Glomerular endothelial cell (primary cell): Measurements from ENCODE around the gene UQCR11. TPM values are rescaled to one million over a fixed set of nuclear protein-coding genes. Genes with fewer than 3 reads are reported as not detected.

Source experiments
- DNase-seq: peaks from one replicate; pipeline ENCODE4 v3.0.0-alpha.2; 2011; ENCODE audit warnings: low read depth, low spot score; ENCODE audit errors: extremely low read depth
- total RNA-seq: library from RNA; depleted of rRNA; stranded (reverse); fragments of >200 nt; gene quantifications from 2 replicates; pipeline ENCODE4 v1.2.3, GENCODE V29; 2015

The UQCR11 gene
- total RNA-seq, 1 donor from 2014 or later = 63.1 TPM

GRCh38 chr19:1636325-1637236, 31.3 kb upstream of the UQCR11 start:
- no peak for DNase-seq

- no peak for DNase-seq
Measured at GRCh38 chr19:1634938-1635243, 29.6 kb upstream of the UQCR11 start.

DNA sequence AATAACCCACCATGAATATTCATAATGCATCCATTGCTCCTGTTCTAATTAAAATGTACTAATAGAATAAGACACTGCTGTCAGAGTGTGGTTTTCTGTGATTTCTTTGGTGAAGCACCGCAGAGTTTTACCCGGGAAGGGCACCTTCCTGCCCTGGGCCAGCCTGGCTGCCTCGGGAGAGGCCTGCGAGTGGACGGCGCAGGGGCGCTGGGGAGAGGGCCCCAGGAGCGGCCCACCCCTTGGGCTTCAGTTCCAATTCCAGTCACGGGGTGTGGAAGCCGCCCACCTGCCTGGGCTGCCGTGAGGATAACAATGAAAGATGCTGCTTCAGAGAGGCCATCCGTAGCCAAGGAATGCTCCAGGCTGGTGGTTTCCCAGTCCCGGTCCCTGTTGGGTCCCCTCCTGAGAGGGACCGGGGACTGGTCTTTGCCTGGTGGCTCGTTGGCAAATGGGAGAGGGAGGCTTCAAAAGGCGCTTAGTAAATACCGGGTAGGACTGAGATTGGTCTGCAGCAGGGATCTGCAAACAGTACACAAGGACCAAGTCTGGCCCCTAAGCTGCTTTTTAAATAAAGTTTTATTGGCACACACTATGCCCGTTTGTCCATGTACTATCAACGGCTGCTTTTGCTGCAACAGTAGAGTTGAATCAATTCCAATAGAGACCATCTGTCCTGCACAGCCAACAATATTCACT, 29.1 kb upstream of the UQCR11 start:
- DNase-seq = no peak

- no peak for DNase-seq
Measured at GRCh38 chr19:1633269-1633826, 28.1 kb upstream of the UQCR11 start.

- no peak for DNase-seq
Measured at GRCh38 chr19:1632462-1633268, 27.4 kb upstream of the UQCR11 start.

DNA sequence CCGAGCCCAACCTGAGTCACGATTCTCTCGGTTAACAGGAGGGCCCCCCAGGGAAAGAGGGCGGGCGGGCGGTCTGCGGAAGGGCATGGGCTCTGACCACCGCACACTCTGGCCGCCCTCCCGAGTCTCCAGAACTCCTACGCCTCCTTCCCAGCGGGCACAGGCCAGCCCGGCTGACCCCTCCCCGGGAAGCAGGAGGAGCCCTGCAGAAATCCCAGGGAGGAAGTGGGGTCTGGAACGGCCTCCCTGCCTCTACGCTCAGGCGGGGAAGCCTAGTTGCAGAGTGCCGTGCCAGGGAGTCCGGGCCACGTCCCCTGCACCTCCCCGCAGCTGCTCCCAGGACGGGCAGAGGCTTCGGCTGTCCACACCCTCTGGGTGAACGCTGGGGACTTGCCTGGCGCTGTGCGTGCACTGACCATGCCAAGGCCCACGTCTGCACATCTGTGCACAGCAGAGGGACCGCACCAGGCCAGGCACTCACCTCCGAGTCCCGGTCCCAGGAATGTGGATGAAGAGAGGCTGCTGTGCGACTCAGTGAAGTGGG, 26.4 kb upstream of the UQCR11 start:
- DNase-seq = no peak

- no peak for DNase-seq
Measured at GRCh38 chr19:1630811-1631210, 25.5 kb upstream of the UQCR11 start.

GRCh38 chr19:1630012-1630411, 24.8 kb upstream of the UQCR11 start:
- no peak for DNase-seq

GRCh38 chr19:1629256-1629808, 24.1 kb upstream of the UQCR11 start:
- DNase-seq = no peak

- DNase-seq = no peak
Measured at GRCh38 chr19:1627194-1627593, 21.9 kb upstream of the UQCR11 start.

- DNase-seq = no peak
Measured at GRCh38 chr19:1626417-1627010, 21.3 kb upstream of the UQCR11 start.

DNA sequence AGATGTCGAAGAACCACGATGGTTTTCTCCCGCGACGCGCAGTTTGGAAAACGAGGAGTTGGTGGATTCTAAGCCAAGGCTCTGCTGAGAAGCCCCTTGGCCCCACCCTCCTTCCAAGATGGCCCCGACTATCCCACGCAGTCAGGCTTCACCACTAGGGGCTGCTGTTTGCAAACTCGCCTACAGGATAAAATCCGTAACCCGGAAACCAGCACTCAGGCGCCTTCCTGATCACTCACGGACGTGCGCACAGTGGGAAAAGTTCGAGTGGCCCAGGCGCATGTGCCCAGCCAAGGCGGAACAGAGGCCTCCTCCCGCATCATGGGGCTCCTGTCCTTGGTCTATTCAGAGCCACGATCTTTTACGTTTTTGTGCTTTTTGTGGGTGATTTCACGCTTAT, 19.2 kb upstream of the UQCR11 start:
- peak; percentile 23 for DNase-seq

DNA sequence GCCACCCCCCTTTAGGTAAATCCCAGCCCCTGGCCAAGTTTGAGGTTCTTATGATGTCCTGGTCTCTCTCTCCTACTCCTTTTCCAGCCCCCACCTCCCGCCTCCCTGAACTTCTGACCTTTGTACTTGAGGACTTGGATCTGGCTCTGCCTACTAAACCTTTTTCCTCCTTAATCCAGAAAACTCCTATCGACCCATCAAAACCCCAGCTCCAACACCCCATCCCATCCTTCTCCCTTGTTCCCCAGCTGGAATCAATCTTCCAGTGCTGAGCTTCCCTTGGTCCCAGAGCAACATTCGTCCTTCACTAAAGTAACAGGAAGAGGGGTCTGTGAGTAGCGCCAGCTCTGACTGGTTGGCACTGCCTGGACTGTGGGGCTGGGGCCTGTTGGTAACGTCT, 17.3 kb upstream of the UQCR11 start:
- no peak for DNase-seq

DNA sequence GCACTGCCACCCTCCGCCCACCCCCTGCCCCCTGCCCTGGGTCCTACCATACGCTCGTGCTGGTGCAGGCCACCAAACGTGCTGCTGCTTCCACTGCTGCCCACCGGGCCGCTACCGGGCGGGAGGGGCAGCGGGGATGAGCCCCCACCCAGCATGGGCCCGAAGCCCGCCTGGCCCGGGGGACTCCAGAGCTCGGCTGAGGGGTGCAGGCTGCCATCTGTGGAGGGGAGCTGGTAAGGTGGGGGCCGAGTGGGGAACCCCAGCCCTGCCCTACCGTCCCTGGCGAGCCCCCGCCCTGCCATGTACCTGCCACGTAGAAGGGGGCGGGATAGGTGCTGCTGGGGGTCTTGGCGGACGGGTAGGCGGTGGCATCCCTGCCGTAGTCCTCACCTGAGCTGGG, 16.7 kb upstream of the UQCR11 start:
- DNase-seq = no peak

- DNase-seq = no peak
Measured at GRCh38 chr19:1621574-1621973, 16.3 kb upstream of the UQCR11 start.

DNA sequence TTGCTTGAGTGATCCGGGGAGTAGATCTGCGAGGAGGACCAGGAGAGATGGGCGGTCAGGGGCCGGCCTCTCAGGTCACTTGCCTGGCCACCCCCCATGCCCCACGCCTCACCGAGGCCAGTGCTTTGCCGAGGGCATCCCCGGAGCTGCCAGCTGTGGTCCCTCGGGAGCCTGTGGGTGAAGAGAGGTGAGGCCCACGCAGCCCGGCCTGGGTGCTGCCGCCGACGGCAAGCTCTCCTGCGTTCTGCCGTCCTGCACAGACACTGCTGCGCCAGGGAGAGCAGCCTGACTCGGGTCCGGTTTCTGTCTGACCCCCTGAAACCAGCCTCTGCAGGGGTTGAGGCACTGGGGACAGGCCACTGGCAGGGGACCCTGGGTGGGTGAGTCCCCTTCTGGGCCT, 15.8 kb upstream of the UQCR11 start:
- no peak for DNase-seq

DNA sequence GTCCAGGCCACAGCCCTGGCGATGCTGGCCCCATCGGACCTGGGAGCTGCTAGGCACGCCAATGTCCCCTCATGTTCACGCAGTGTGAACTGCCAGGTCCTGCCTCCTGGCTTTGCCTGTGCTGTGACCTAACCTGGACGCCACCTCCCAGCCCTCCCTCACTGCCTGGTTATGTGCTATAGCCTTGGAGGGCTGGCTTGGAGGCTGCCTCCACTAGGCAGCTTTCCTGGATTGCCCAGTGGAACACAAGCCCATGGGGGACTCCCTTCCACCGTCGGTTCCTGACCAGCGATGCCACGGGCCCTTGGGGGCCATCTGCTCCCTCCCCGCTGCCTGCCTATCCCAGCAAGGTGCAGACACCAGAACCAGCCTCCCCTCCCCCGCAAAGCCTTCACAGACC, 15.2 kb upstream of the UQCR11 start:
- DNase-seq = no peak

DNA sequence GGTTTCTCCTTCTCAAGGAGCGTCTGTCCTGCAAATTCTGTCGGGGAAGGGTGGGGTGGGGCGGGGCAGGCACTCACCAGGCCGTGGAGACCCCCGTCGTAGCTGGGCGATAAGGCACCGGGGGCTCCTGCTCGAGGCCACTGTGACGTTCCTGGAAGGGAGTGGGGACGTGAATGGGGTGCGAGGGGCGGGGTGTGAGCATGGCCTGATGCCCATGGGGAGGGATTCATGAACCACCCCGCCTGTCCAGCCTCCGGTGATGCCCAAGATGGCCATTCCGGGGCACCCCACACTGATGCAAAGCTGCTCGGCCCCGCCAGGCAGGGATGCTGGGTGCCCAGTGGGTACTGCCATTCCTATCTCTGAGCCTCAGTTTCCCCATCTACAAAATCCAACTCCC, 14.4 kb upstream of the UQCR11 start:
- no peak for DNase-seq

DNA sequence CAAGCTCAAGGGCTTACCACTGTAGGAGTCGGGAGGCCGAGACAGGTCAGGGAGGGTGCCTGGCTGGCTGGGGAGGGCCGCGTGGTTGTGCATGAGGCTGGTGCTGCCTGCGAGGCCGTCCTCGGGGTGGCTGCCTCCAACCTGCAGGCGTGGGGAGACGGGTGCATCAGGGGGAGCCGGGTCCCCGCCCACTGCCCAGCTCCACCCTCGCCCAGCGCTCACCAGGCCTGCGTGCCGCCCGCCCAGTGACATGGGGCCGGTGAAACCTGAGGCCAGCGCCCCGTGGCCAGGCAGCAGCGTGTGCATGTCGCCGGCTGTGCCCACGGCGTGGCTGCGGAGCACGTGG, 13.8 kb upstream of the UQCR11 start:
- no peak for DNase-seq
